ENCODE results near the gene ZSCAN31. TPM values are rescaled to one million over a fixed set of nuclear protein-coding genes. Genes with fewer than 3 reads are reported as not detected.
"Not testable (repeated sequence)": the region's sequence is repeated elsewhere in the genome, so short reads cannot be mapped to it uniquely, and the experiment has no call there.

The ZSCAN31 gene
- total RNA-seq, 1 donor from 2014 or later: 6.2 TPM

DNA sequence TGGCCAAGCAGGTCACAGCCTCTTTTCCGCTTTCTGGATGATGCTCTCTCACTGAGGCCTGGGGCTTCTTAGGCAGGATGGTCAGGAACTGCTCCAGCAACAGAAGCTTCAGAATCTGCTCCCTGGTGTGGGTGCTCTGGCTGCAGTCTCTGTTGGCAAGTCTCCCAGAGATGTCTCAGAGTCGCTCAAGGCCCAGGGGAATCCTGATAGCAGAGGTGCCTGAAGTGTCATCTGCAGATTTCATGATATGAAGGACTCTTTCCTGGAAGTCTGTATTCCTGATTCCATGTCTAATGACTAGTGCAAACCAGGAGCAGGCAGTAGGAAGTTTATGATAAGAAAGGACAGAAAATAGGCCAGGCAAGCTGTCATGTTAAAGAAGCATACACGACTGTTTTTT is 20.3 kb downstream of the ZSCAN31 start:
- no peaks in the 10 kb centered on the region for H3K36me3 Mint-ChIP-seq (ENCODE audit: unreplicated experiment)
- H3K4me3 Mint-ChIP-seq (ENCODE audit: unreplicated experiment): no peak overlapping the region
- H3K4me1 Mint-ChIP-seq (ENCODE audit: unreplicated experiment): no peaks in the 10 kb centered on the region
- H3K27ac Mint-ChIP-seq (ENCODE audit: unreplicated experiment): no peak overlapping the region
- DNase-seq (ENCODE audit: extremely low spot score, unreplicated experiment): no peak
- H3K9me3 Mint-ChIP-seq (ENCODE audit: unreplicated experiment): no peaks in the 10 kb centered on the region
- no peak for TF ChIP-seq CTCF (IDR thresholded peaks at IDR 0.05)
- no peaks in the 10 kb centered on the region for H3K27me3 Mint-ChIP-seq (ENCODE audit: unreplicated experiment)

GRCh38 chr6:28312939-28313338 is 23.0 kb downstream of the ZSCAN31 start:
- TF ChIP-seq CTCF (IDR thresholded peaks at IDR 0.05): no peak
- no peaks in the 10 kb centered on the region for H3K4me1 Mint-ChIP-seq (ENCODE audit: unreplicated experiment)
- H3K9me3 Mint-ChIP-seq (ENCODE audit: unreplicated experiment): no peaks in the 10 kb centered on the region
- no peak for DNase-seq (ENCODE audit: extremely low spot score, unreplicated experiment)
- no peak overlapping the region for H3K4me3 Mint-ChIP-seq (ENCODE audit: unreplicated experiment)
- H3K36me3 Mint-ChIP-seq (ENCODE audit: unreplicated experiment): no peaks in the 10 kb centered on the region
- no peak overlapping the region for H3K27ac Mint-ChIP-seq (ENCODE audit: unreplicated experiment)
- H3K27me3 Mint-ChIP-seq (ENCODE audit: unreplicated experiment): no peaks in the 10 kb centered on the region

DNA sequence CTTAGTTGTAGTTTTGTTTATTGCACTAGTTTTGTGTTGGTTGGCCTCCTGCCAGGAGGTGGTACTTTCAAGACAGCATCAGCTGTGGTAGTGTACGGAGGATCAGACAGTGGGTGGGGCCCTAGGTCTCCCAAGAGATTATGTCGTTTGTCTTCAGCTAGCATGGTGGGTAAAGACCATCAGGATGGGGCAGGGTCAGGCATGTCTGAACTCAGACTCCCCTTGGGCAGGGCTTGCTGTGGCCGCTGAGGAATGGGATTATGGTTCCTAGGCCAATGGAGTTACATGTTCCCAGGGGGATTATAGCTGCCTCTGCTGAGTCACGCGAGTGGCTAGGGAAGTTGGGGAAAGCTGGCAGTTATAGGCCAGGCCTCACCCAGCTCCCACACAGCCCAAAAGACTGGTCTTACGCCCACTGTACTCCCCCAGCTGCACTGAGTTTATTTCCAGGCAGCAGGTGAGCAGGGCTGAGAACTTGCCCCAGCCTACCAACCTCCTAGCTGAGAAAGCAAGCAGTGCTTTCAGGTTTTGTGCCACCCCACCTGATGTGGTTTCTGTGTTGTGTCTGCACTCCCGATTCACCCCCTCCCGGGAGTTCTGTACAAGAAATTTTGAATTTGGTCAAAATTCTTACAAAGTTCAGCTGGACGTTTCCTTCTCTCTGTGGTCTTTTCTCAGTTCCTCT is 24.7 kb downstream of the ZSCAN31 start:
- no peak for TF ChIP-seq CTCF (IDR thresholded peaks at IDR 0.05)
- Mint-ChIP-seq H3K4me1 (ENCODE audit: unreplicated experiment) (no peaks in the 10 kb centered on the region), H3K27ac (ENCODE audit: unreplicated experiment) (no peak overlapping the region), H3K36me3 (ENCODE audit: unreplicated experiment) (no peaks in the 10 kb centered on the region), H3K27me3 (ENCODE audit: unreplicated experiment) (no peaks in the 10 kb centered on the region), H3K9me3 (ENCODE audit: unreplicated experiment) (peaks cover 5% of the 10 kb centered on the region), H3K4me3 (ENCODE audit: unreplicated experiment) (no peak overlapping the region)
- no peak for DNase-seq (ENCODE audit: extremely low spot score, unreplicated experiment)

DNA sequence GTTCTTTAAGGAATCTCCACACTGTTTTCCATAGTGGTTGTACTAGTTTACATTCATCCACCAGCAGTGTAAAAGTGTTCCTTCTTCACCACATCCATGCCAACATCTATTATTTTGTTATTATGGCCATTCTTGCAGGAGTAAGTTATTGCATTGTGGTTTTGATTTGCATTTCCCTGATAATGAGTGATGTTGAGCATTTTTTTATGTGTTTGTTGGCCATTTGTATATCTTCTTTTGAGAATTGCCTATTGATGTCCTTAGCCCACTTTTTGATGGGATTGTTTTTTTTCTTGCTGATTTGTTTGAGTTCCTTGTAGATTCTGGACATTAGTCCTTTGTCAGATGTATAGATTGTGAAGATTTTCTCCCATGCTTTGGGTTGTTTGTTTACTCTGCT is 29.6 kb downstream of the ZSCAN31 start:
- H3K4me3 Mint-ChIP-seq (ENCODE audit: unreplicated experiment); DNase-seq (ENCODE audit: extremely low spot score, unreplicated experiment); H3K27ac Mint-ChIP-seq (ENCODE audit: unreplicated experiment); H3K9me3 Mint-ChIP-seq (ENCODE audit: unreplicated experiment); H3K27me3 Mint-ChIP-seq (ENCODE audit: unreplicated experiment); H3K36me3 Mint-ChIP-seq (ENCODE audit: unreplicated experiment); H3K4me1 Mint-ChIP-seq (ENCODE audit: unreplicated experiment): not testable (repeated sequence)

DNA sequence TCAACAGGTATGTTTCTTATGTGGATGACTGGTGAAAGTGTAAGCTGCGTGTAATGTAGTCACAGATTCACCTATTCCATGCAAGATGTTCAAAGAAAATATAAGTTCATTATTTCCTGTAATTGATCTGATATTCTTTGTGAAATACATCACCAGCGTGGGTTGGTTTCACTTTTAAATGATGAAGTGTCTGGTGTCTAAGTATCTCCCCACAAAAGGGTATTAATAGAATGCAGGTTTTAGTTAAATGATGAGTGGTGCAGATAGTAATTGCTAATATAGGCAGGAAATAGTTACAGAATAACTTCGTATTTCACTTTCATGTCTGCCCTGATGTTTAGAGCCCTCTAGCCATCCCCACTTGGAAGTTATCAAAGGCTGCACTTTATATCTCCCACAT is 32.4 kb downstream of the ZSCAN31 start:
- peaks cover 10% of the 10 kb centered on the region for H3K9me3 Mint-ChIP-seq (ENCODE audit: unreplicated experiment)
- no peaks in the 10 kb centered on the region for H3K4me1 Mint-ChIP-seq (ENCODE audit: unreplicated experiment)
- H3K36me3 Mint-ChIP-seq (ENCODE audit: unreplicated experiment): peaks cover 15% of the 10 kb centered on the region
- no peak for TF ChIP-seq CTCF (IDR thresholded peaks at IDR 0.05)
- H3K27me3 Mint-ChIP-seq (ENCODE audit: unreplicated experiment): no peaks in the 10 kb centered on the region
- no peak for DNase-seq (ENCODE audit: extremely low spot score, unreplicated experiment)
- H3K4me3 Mint-ChIP-seq (ENCODE audit: unreplicated experiment): no peak overlapping the region
- H3K27ac Mint-ChIP-seq (ENCODE audit: unreplicated experiment): no peak overlapping the region

Data from osteocyte (in vitro differentiated cells).